HEK293 (cell line): ENCODE results near the gene FLT3LG.

Experiments used
- CTCF ChIA-PET: fragments of 350-600 bp; formaldehyde crosslinking; extraction: SDS; loops from one replicate; lab custom pipeline; 2021; ENCODE audit warnings: antibody characterized with exemption; lab: Yijun Ruan, JAX
- POLR2A ChIA-PET: fragments of 300-600 bp; formaldehyde crosslinking; extraction: SDS; loops from one replicate; lab custom pipeline; 2020; ENCODE audit warnings: antibody characterized with exemption, inconsistent platforms; lab: Yijun Ruan, JAX
- H3K27ac ChIP-seq: fragments of 200-500 bp; sonication (Bioruptor generic); 2 replicates; pipeline ENCODE4 v1.5.1; 2014; ENCODE audit warnings: low read depth, low read length, control low read depth, inconsistent platforms; ENCODE audit errors: extremely low read depth
- H3K36me3 ChIP-seq, 2 experiments: fragments of 200-500 bp in 1 of 2; sonication (Bioruptor generic) in 1 of 2; 1 replicate in 1 of 2; 2 replicates in 1 of 2; pipeline ENCODE4 v1.5.1; 2014 to 2017; ENCODE audit warnings: inconsistent platforms in 2 of 2, low read length in 2 of 2; ENCODE audit not compliant: control insufficient read depth in 2 of 2, insufficient read depth in 1 of 2
- H3K4me1 ChIP-seq: fragments of 200-500 bp; sonication (Bioruptor generic); 2 replicates; pipeline ENCODE4 v1.5.1; 2014; ENCODE audit warnings: mild to moderate bottlenecking, low read length, inconsistent platforms; ENCODE audit not compliant: control insufficient read depth, insufficient read depth
- H3K4me3 ChIP-seq: 2 replicates; pipeline ENCODE4 v1.5.1; 2011; ENCODE audit warnings: low read depth, mild to moderate bottlenecking, control low read depth, low read length, moderate library complexity
- H3K9me3 ChIP-seq: fragments of 200-500 bp; sonication (Bioruptor generic); 2 replicates; pipeline ENCODE4 v1.5.1; 2014; ENCODE audit warnings: low read depth, low read length, inconsistent platforms; ENCODE audit not compliant: control insufficient read depth, insufficient read depth
- BCL11A ChIP-seq: fragments of 450-650 bp; formaldehyde crosslinking; IDR thresholded peaks from 2 replicates; pipeline ENCODE4 v1.5.1; 2016; ENCODE audit warnings: low read depth, missing biosample characterization, missing genetic modification characterization
- HIC1 ChIP-seq: fragments of 450-650 bp; formaldehyde crosslinking; IDR thresholded peaks from 2 replicates; pipeline ENCODE4 v1.5.1; 2016; ENCODE audit warnings: missing biosample characterization, missing genetic modification characterization
- KLF1 ChIP-seq: fragments of 450-650 bp; formaldehyde crosslinking; IDR thresholded peaks from 2 replicates; pipeline ENCODE4 v1.5.1; 2016; ENCODE audit warnings: missing biosample characterization, missing genetic modification characterization
- KLF9 ChIP-seq: fragments of 450-650 bp; formaldehyde crosslinking; IDR thresholded peaks from 2 replicates; pipeline ENCODE4 v1.5.1; 2016; ENCODE audit warnings: missing biosample characterization, missing genetic modification characterization, low read depth
- PRDM10 ChIP-seq: fragments of 450-650 bp; formaldehyde crosslinking; IDR thresholded peaks from 2 replicates; pipeline ENCODE4 v1.5.1; 2016; ENCODE audit warnings: missing biosample characterization, missing genetic modification characterization
- SP3 ChIP-seq: fragments of 450-650 bp; formaldehyde crosslinking; IDR thresholded peaks from 2 replicates; pipeline ENCODE4 v1.5.1; 2016; ENCODE audit warnings: missing biosample characterization, missing genetic modification characterization
- ZBTB17 ChIP-seq: fragments of 450-650 bp; formaldehyde crosslinking; IDR thresholded peaks from 2 replicates; pipeline ENCODE4 v1.5.1; 2016; ENCODE audit warnings: missing biosample characterization, missing genetic modification characterization
- ZBTB44 ChIP-seq: fragments of 450-650 bp; IDR thresholded peaks from 2 replicates; pipeline ENCODE4 v1.5.1; 2018; ENCODE audit warnings: missing biosample characterization, mild to moderate bottlenecking, missing genetic modification characterization
- ZNF175 ChIP-seq: fragments of 450-650 bp; formaldehyde crosslinking; IDR thresholded peaks from 2 replicates; pipeline ENCODE4 v1.5.1; 2016; ENCODE audit warnings: missing biosample characterization, missing genetic modification characterization
- ZNF18 ChIP-seq: fragments of 450-650 bp; formaldehyde crosslinking; IDR thresholded peaks from 2 replicates; pipeline ENCODE4 v1.5.1; 2016; ENCODE audit warnings: missing biosample characterization, missing genetic modification characterization
- ZNF184 ChIP-seq: fragments of 450-650 bp; IDR thresholded peaks from 2 replicates; pipeline ENCODE4 v1.5.1; 2018; ENCODE audit warnings: missing biosample characterization, mild to moderate bottlenecking, missing genetic modification characterization
- ZNF223 ChIP-seq: fragments of 450-650 bp; formaldehyde crosslinking; IDR thresholded peaks from 2 replicates; pipeline ENCODE4 v1.5.1; 2016; ENCODE audit warnings: missing biosample characterization, missing genetic modification characterization
- ZNF239 ChIP-seq: fragments of 450-650 bp; formaldehyde crosslinking; IDR thresholded peaks from 2 replicates; pipeline ENCODE4 v1.5.1; 2016; ENCODE audit warnings: missing biosample characterization, missing genetic modification characterization
- ZNF266 ChIP-seq: fragments of 450-650 bp; formaldehyde crosslinking; IDR thresholded peaks from 2 replicates; pipeline ENCODE4 v1.5.1; 2016; ENCODE audit warnings: missing biosample characterization, missing genetic modification characterization, low read depth
- ZNF501 ChIP-seq: fragments of 450-650 bp; formaldehyde crosslinking; IDR thresholded peaks from 2 replicates; pipeline ENCODE4 v1.5.1; 2016; ENCODE audit warnings: missing biosample characterization, missing genetic modification characterization
- ZNF513 ChIP-seq: fragments of 450-650 bp; IDR thresholded peaks from 2 replicates; pipeline ENCODE4 v1.5.1; 2018; ENCODE audit warnings: missing biosample characterization, missing genetic modification characterization
- ZNF561 ChIP-seq: fragments of 450-650 bp; IDR thresholded peaks from 2 replicates; pipeline ENCODE4 v1.5.1; 2018; ENCODE audit warnings: missing biosample characterization, missing genetic modification characterization, borderline replicate concordance
- ZNF580 ChIP-seq: fragments of 450-650 bp; formaldehyde crosslinking; IDR thresholded peaks from 2 replicates; pipeline ENCODE4 v1.5.1; 2016; ENCODE audit warnings: missing biosample characterization, missing genetic modification characterization
- ZNF621 ChIP-seq: fragments of 450-650 bp; formaldehyde crosslinking; IDR thresholded peaks from 2 replicates; pipeline ENCODE4 v1.5.1; 2017; ENCODE audit warnings: missing biosample characterization, missing genetic modification characterization
- ZNF692 ChIP-seq: fragments of 450-650 bp; formaldehyde crosslinking; IDR thresholded peaks from 2 replicates; pipeline ENCODE4 v1.5.1; 2016; ENCODE audit warnings: missing biosample characterization, missing genetic modification characterization
- ZNF76 ChIP-seq: fragments of 450-650 bp; formaldehyde crosslinking; IDR thresholded peaks from 2 replicates; pipeline ENCODE4; 2016; ENCODE audit warnings: low read depth, missing biosample characterization, missing genetic modification characterization, borderline replicate concordance
- ZNF785 ChIP-seq: fragments of 450-650 bp; formaldehyde crosslinking; IDR thresholded peaks from 2 replicates; pipeline ENCODE4 v1.5.1; 2016; ENCODE audit warnings: missing biosample characterization, missing genetic modification characterization
- ZSCAN23 ChIP-seq: fragments of 450-650 bp; formaldehyde crosslinking; IDR thresholded peaks from 2 replicates; pipeline ENCODE4 v1.5.1; 2016; ENCODE audit warnings: missing biosample characterization, missing genetic modification characterization
- ZXDB ChIP-seq: fragments of 450-650 bp; formaldehyde crosslinking; IDR thresholded peaks from 2 replicates; pipeline ENCODE4 v1.5.1; 2016; ENCODE audit warnings: missing biosample characterization, missing genetic modification characterization

The FLT3LG gene

GRCh38 chr19:49497047-49497788 lies 23.2 kb downstream of the FLT3LG start:
- CTCF ChIA-PET = interaction anchor here (0.5 to 2.0 kb wide), 5 partner anchors 11 to 460 kb away, joined by 3 to 5 read pairs (median 3); no protein-coding TSS in a partner anchor
- no peaks in the 10 kb centered on the region for H3K9me3 ChIP-seq
- POLR2A ChIA-PET = interaction anchor here (0.6 to 2.4 kb wide), 5 partner anchors 9 to 144 kb away, joined by 3 to 26 read pairs (median 18); partner anchors contain the start of genes RPL13A, RRAS and SCAF1
- TF ChIP-seq ZNF18 (tag by site-specific recombination) (no peak), ZNF785 (tag by site-specific recombination) (no peak), ZBTB17 (tag by site-specific recombination) (peak; percentile 71), ZSCAN23 (tag by site-specific recombination) (no peak), ZNF266 (tag by site-specific recombination) (no peak), ZNF175 (no peak), PRDM10 (tag by site-specific recombination) (0 out of 2 replicates have a peak, but pooled peaks have one; percentile 16), KLF1 (tag by site-specific recombination) (peak; percentile 34; the same call in 1 of the 2 replicates), ZNF621 (no peak), ZNF561 (tag by site-specific recombination) (peak; percentile 25; the same call in 1 of the 2 replicates), ZNF76 (tag by site-specific recombination) (peak; percentile 76; the same call in 1 of the 2 replicates), ZNF692 (tag by site-specific recombination) (0 out of 2 replicates have a peak, but pooled peaks have one; percentile 11), ZNF501 (tag by site-specific recombination) (no peak), SP3 (tag by site-specific recombination) (peak; percentile 62), KLF9 (tag by site-specific recombination) (0 out of 2 replicates have a peak, but pooled peaks have one; percentile 25), ZXDB (tag by site-specific recombination) (peak; percentile 49; the same call in 1 of the 2 replicates), BCL11A (tag by site-specific recombination) (no peak), ZNF223 (peak; percentile 90), ZBTB44 (tag by site-specific recombination) (0 out of 2 replicates have a peak, but pooled peaks have one; percentile 33), ZNF580 (tag by site-specific recombination) (no peak), ZNF239 (tag by site-specific recombination) (no peak), HIC1 (tag by site-specific recombination) (peak; percentile 72), ZNF513 (no peak), ZNF184 (no peak)

More at GRCh38 chr19:49497047-49497788, 23.2 kb downstream of the FLT3LG start:
- peak overlapping the region; percentile 89 for H3K4me3 ChIP-seq
- peaks cover 15 to 47% of the 10 kb centered on the region in 2 experiments for H3K36me3 ChIP-seq
- peak overlapping the region; percentile 87 for H3K27ac ChIP-seq
- peaks cover 7% of the 10 kb centered on the region for H3K4me1 ChIP-seq
